Gastrocnemius medialis (tissue), 4 donors: ENCODE data around the gene CUZD1.

ENCODE experiments used
- CTCF ChIP-seq, 5 experiments: fragments of 450-650 bp in 3 of 5; fragments of 200-600 bp in 2 of 5; sonication (generic) in 2 of 5; IDR thresholded peaks in 4 of 5; conservative IDR thresholded peaks in 1 of 5; 1 replicate in 4 of 5; 2 replicates in 1 of 5; pipeline ENCODE4 v1.5.1; 2016 to 2019; ENCODE audit warnings: antibody characterized with exemption in 5 of 5, mild to moderate bottlenecking in 3 of 5, moderate library complexity in 3 of 5
- POLR2A ChIP-seq, 2 donors: fragments of 450-650 bp; IDR thresholded peaks; one replicate each; pipeline ENCODE4 v1.6.1; 2017; ENCODE audit warnings: antibody characterized with exemption in 2 of 2, mild to moderate bottlenecking in 2 of 2, moderate library complexity in 2 of 2

DNA sequence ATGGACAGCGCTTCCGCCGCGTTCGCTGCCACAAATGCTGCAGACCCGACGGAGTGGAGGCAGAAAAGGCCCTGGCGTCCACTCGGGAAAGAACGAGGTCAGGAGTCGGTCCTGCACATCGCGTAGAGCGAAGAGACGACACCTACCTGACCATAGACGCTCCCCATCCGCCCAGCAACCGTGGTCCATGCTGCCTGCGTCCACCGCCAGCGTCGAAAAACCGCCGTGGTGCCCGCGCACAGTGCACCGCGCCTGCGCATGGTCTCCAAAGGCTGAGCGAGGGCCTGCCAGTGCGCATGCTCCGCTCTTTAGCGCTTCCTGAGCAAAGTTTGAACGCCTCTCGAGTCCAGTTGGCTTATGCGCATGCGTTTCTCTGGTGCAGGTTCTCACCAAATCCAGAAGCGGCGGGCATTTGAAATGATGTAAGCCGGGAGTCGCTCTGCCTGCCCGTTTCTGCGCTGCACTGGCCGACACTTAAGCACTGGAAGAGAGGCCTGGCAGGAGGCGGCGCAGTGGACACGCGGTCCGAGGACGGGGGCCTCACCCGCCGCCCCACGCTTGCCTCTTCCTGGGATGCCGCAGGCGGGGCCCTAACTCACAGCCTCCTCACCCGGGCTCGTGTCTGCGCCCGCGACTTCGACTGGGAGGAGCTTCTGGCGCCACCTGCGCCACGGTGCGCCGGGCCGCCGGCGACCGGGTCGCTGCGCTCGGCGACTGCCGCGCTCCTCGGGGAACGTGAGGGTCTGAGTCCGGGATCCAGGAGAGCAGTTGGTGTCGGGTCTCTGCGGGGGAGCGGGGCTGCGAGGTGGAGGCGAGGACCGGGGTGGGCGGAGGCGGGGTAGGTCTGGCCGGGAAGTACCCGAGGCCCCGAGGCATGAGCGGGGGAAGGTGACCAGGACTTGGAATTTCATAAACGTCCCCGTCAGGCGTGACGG, 33.9 kb upstream of the CUZD1 start, which contains the start of gene FAM24B:
- TF ChIP-seq CTCF (IDR thresholded peaks at IDR 0.05 in 4 of 5, conservative IDR thresholded peaks at IDR 0.05 in 1 of 5) (no peak), POLR2A (IDR thresholded peaks at IDR 0.05) (no peak)
